Common myeloid progenitor, CD34-positive (primary cell): ENCODE measurements around the gene MEF2D.
A peak's percentile ranks its signal among the peaks of the same experiment; 100 is the strongest.

Source experiments
- CTCF ChIA-PET: fragments of 350-600 bp; sonication (Branson Sonifier 250); formaldehyde crosslinking; loops from one replicate; lab custom pipeline; 2021; ENCODE audit warnings: antibody characterized with exemption; lab: Charles Lee
- POLR2A ChIA-PET: fragments of 350-600 bp; sonication (Branson Sonifier 250); formaldehyde crosslinking; loops from one replicate; lab custom pipeline; 2021; ENCODE audit warnings: antibody characterized with exemption; lab: Charles Lee
- DNase-seq, 3 donors: peaks; one replicate each; pipeline versions ENCODE4 v3.0.0 to v3.0.0-alpha.2; 2013
- H3K27ac ChIP-seq, 2 experiments: 1 replicate in 1 of 2; 2 replicates in 1 of 2; pipeline ENCODE4 v1.7.0; 2013; ENCODE audit warnings: inconsistent platforms in 2 of 2, low read length in 2 of 2, mild to moderate bottlenecking in 2 of 2, low read depth in 1 of 2, moderate library complexity in 1 of 2; ENCODE audit not compliant: severe bottlenecking in 2 of 2, insufficient read depth in 1 of 2, poor library complexity in 1 of 2
- H3K27me3 ChIP-seq, 5 experiments: replicated peaks in 2 of 5; 1 replicate in 3 of 5; 2 replicates in 2 of 5; pipeline versions ENCODE4 v1.6.1 to v1.7.0; 2013; ENCODE audit warnings: low read length in 4 of 5, mild to moderate bottlenecking in 2 of 5, moderate library complexity in 2 of 5, inconsistent platforms in 1 of 5; ENCODE audit not compliant: insufficient read depth in 5 of 5, control insufficient read depth in 4 of 5
- H3K36me3 ChIP-seq, 4 experiments: 1 replicate in 2 of 4; 2 replicates in 2 of 4; pipeline versions ENCODE4 v1.6.1 to v1.7.0; 2013; ENCODE audit warnings: low read length in 3 of 4, control low read depth in 1 of 4, mild to moderate bottlenecking in 1 of 4; ENCODE audit not compliant: control insufficient read depth in 4 of 4, insufficient read depth in 4 of 4
- H3K4me1 ChIP-seq, 4 experiments: 1 replicate in 3 of 4; 2 replicates in 1 of 4; pipeline versions ENCODE4 v1.6.1 to v1.7.1; 2013; ENCODE audit warnings: low read length in 3 of 4, mild to moderate bottlenecking in 3 of 4, control low read depth in 1 of 4, inconsistent platforms in 1 of 4, moderate library complexity in 1 of 4; ENCODE audit not compliant: control insufficient read depth in 4 of 4, insufficient read depth in 4 of 4; ENCODE audit errors: control extremely low read depth in 1 of 4
- H3K4me3 ChIP-seq, 7 experiments: 1 replicate in 4 of 7; 2 replicates in 3 of 7; pipeline versions ENCODE4 v1.5.1 to v1.7.0; 2013; ENCODE audit warnings: mild to moderate bottlenecking in 7 of 7, low read length in 6 of 7, moderate library complexity in 6 of 7, inconsistent platforms in 2 of 7, low read depth in 2 of 7, control low read depth in 1 of 7; ENCODE audit not compliant: insufficient read depth in 4 of 7, control insufficient read depth in 1 of 7; ENCODE audit errors: extremely low read depth in 1 of 7
- H3K9me3 ChIP-seq, 5 experiments: 1 replicate in 4 of 5; 2 replicates in 1 of 5; pipeline versions ENCODE4 v1.6.1 to v1.7.1; 2013; ENCODE audit warnings: low read length in 4 of 5, mild to moderate bottlenecking in 2 of 5, inconsistent platforms in 1 of 5, low read depth in 1 of 5, moderate library complexity in 1 of 5; ENCODE audit not compliant: control insufficient read depth in 4 of 5, insufficient read depth in 2 of 5; ENCODE audit errors: control extremely low read depth in 1 of 5
- WGBS: methylation state at CpG from one replicate; pipeline ENCODE4 v1.1.5; 2013; ENCODE audit not compliant: insufficient coverage; 5-methylcytosine and 5-hydroxymethylcytosine counted together

Gene MEF2D

DNA sequence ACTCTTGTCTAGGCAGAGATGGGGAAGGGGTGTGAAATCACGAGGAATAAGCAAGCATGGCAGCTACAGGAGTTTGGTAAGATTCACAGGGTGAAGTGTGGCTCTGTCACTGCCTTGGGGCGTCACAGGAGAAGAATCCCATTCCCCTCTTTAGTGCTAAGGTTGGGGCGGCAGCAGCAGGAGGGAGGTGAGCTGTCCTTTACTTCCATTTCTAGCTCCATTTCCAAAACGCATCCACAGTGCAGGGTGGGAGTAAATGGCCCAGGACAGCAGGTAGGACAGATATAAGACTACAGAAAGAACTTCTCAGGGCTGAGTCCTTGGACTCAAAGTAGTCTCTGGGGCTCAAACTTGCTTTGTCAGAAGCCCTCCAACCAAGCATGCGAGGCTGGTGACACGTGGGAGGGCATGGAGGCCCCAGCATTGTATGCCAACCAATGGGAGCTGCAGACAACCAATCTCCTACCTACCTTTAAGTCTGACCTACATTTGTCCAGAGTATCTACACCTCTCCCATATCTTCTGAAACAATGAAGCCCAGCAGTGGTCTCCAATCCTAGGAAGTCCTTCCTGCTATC lies 8.5 kb downstream of the MEF2D start:
- CTCF ChIA-PET = interaction anchor here (0.8 to 11.7 kb wide), 9 partner anchors 9 to 117 kb away, joined by 3 to 114 read pairs (median 4); partner anchors contain the start of gene MEF2D
- H3K4me1 ChIP-seq = peaks cover 18 to 96% (median 93%) of the 10 kb centered on the region in 4 experiments
- POLR2A ChIA-PET = interaction anchor here (0.7 to 3.0 kb wide), 3 partner anchors 9 to 324 kb away, joined by 3 to 13 read pairs (median 4); partner anchors contain the start of genes MEF2D and SH2D2A
- peak overlapping the region; percentile 18 to 69 for H3K27ac ChIP-seq
- H3K9me3 ChIP-seq = no peaks in the 10 kb centered on the region
- WGBS = 72% methylated on average over 4 of the region's 6 CpGs
- DNase-seq = no peak
- peaks cover 5 to 44% (median 16%) of the 10 kb centered on the region in 4 experiments for H3K36me3 ChIP-seq
- no peaks in the 10 kb centered on the region for H3K27me3 ChIP-seq
- peak overlapping the region in 3 of 7 experiments; percentile 9 to 60 (median 20) for H3K4me3 ChIP-seq

DNA sequence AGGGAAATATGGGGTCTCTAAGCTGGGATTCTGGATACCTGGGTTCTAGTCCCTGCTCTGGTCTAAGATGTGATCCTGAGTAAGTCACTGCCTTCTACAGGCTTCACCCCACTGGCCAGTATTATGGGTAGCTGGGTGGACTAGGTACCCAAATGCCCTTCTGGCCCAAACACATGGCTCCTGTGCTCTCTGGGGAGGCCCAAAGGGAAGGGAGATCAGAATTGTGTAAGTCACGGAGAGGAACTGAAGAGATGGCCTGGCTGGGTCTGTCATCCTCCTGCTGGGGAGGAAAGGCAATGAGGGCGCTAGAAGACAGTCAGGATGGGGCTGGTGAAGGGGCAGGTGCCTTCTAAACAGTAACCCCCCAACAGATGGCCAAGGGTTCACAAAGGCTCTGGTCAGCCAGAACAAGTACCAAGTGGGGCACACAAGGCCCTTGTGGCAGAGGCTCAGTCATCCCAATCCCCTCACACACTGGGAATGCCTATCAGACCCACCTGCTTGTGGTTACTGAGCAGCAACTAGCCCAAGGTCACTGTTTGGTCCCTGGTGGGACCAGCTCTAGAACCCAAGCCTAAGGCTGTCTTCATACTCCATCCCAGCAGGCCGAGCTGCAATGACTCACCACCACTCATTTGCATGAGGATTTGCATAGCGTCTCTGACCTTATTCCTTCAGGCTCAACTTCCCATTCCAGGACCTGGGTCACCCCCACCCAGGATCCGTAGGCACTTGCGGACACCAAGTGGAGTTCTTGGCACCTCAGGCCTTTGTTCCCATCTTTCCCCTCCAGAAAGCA lies 9.2 kb downstream of the MEF2D start:
- peak overlapping the region; percentile 18 to 69 for H3K27ac ChIP-seq
- ChIA-PET CTCF (interaction anchor here (0.8 to 11.7 kb wide), 13 partner anchors 10 to 121 kb away, joined by 3 to 114 read pairs (median 4); partner anchors contain the start of gene MEF2D), POLR2A (interaction anchor here (0.7 to 3.0 kb wide), 3 partner anchors 10 to 325 kb away, joined by 3 to 13 read pairs (median 4); partner anchors contain the start of genes MEF2D and SH2D2A)
- peaks cover 20 to 90% (median 86%) of the 10 kb centered on the region in 4 experiments for H3K4me1 ChIP-seq
- no peak for DNase-seq
- H3K27me3 ChIP-seq = no peaks in the 10 kb centered on the region
- H3K4me3 ChIP-seq = peak overlapping the region in 4 of 7 experiments; percentile 9 to 50 (median 29)
- 85% methylated on average over 6 of the region's 6 CpGs for WGBS
- peaks cover 5 to 41% (median 16%) of the 10 kb centered on the region in 4 experiments for H3K36me3 ChIP-seq
- H3K9me3 ChIP-seq = no peaks in the 10 kb centered on the region

GRCh38 chr1:156490401-156491032 lies 10.1 kb downstream of the MEF2D start:
- Histone ChIP-seq H3K4me1 (peaks cover 20 to 81% (median 78%) of the 10 kb centered on the region in 4 experiments), H3K4me3 (peak overlapping the region in 4 of 7 experiments; percentile 8 to 17 (median 14)), H3K9me3 (no peaks in the 10 kb centered on the region), H3K27ac (peak overlapping the region in 1 of 2 experiments; percentile 69), H3K27me3 (no peaks in the 10 kb centered on the region), H3K36me3 (peaks cover 5 to 38% (median 12%) of the 10 kb centered on the region in 4 experiments)
- 36% methylated on average over 7 of the region's 10 CpGs for WGBS
- ChIA-PET CTCF (interaction anchor here (1.0 to 11.7 kb wide), 9 partner anchors 10 to 122 kb away, joined by 3 to 114 read pairs (median 5); partner anchors contain the start of gene MEF2D), POLR2A (interaction anchor here (1.8 to 3.0 kb wide), 2 partner anchors 10 to 11 kb away, joined by 8 to 13 read pairs; partner anchors contain the start of gene MEF2D)
- no peak for DNase-seq

DNA sequence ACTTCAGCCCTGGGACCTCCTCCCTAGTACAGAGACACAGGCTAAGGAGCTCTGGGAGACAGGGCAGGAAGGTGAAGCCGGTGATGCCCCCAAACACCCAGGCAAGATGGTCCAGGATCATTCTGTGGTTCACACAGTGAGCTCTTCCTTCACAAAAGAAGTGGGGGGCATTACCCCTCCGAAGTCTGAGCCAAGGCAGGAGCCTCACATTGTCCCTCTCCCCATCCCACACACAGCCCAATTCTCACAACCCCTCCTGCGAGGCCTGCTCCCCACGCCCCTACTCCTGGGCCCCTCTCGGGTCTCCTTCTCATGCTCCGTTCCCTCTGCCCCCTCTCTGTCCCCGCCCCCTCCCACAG lies 10.7 kb downstream of the MEF2D start:
- Histone ChIP-seq H3K4me1 (peaks cover 18 to 79% (median 73%) of the 10 kb centered on the region in 4 experiments), H3K27me3 (no peaks in the 10 kb centered on the region), H3K27ac (peak overlapping the region in 1 of 2 experiments; percentile 69), H3K4me3 (peak overlapping the region in 4 of 7 experiments; percentile 8 to 35 (median 14)), H3K9me3 (no peaks in the 10 kb centered on the region), H3K36me3 (peaks cover 5 to 39% (median 10%) of the 10 kb centered on the region in 4 experiments)
- no peak for DNase-seq
- ChIA-PET POLR2A (interaction anchor here (1.8 kb wide), 1 partner anchor 11 kb away, joined by 8 read pairs; the partner anchor contains the start of gene MEF2D), CTCF (interaction anchor here (0.8 to 11.7 kb wide), 10 partner anchors 9 to 122 kb away, joined by 3 to 114 read pairs (median 4); partner anchors contain the start of gene MEF2D)
- 36% methylated on average over 4 of the region's 7 CpGs for WGBS

GRCh38 chr1:156489166-156489934 lies 11.2 kb downstream of the MEF2D start:
- ChIA-PET CTCF (interaction anchor here (0.8 to 11.7 kb wide), 12 partner anchors 8 to 169 kb away, joined by 3 to 114 read pairs (median 3); partner anchors contain the start of gene MEF2D), POLR2A (interaction anchor here (1.3 to 1.8 kb wide), 2 partner anchors 12 to 16 kb away, joined by 6 to 8 read pairs; partner anchors contain the start of gene MEF2D)
- Histone ChIP-seq H3K27me3 (no peaks in the 10 kb centered on the region), H3K4me3 (peak overlapping the region in 5 of 7 experiments; percentile 16 to 35 (median 21)), H3K4me1 (peaks cover 18 to 74% (median 68%) of the 10 kb centered on the region in 4 experiments), H3K27ac (peak overlapping the region in 1 of 2 experiments; percentile 69), H3K36me3 (peaks cover 2 to 34% (median 8%) of the 10 kb centered on the region in 4 experiments), H3K9me3 (no peaks in the 10 kb centered on the region)
- DNase-seq = peak in 2 of 3 donors; percentile 74 to 78
- WGBS = 21% methylated on average over 5 of the region's 12 CpGs
